HG03439 (cell line): Measurements from ENCODE around the gene SMAD7.

ENCODE experiments used
- ATAC-seq: cut with Tn5 transposase; IDR thresholded peaks from one replicate; pipeline ENCODE4 v1.9.1; 2021; ENCODE audit warnings: mild to moderate bottlenecking, moderate library complexity; ENCODE audit not compliant: unreplicated experiment

SMAD7 gene

GRCh38 chr18:48899558-48900174 lies 51.1 kb downstream of the SMAD7 start:
- ATAC-seq, result no peak

- no peak for ATAC-seq
Observed at GRCh38 chr18:48898521-48898920, 52.2 kb downstream of the SMAD7 start.

GRCh38 chr18:48897531-48897930 lies 53.2 kb downstream of the SMAD7 start:
- no peak for ATAC-seq

- no peak for ATAC-seq
Observed at GRCh38 chr18:48896875-48897511, 53.8 kb downstream of the SMAD7 start.

- ATAC-seq, result no peak
Observed at GRCh38 chr18:48896326-48896874, 54.4 kb downstream of the SMAD7 start.

GRCh38 chr18:48894799-48895346 lies 55.9 kb downstream of the SMAD7 start:
- ATAC-seq, result no peak

- no peak for ATAC-seq
Observed at GRCh38 chr18:48893608-48894600, 56.9 kb downstream of the SMAD7 start.

- no peak for ATAC-seq
Observed at GRCh38 chr18:48893061-48893607, 57.6 kb downstream of the SMAD7 start.

- no peak for ATAC-seq
Observed at GRCh38 chr18:48892146-48892855, 58.5 kb downstream of the SMAD7 start.

GRCh38 chr18:48891721-48892120 lies 59.0 kb downstream of the SMAD7 start:
- no peak for ATAC-seq

GRCh38 chr18:48889981-48890762 lies 60.6 kb downstream of the SMAD7 start:
- no peak for ATAC-seq

GRCh38 chr18:48889115-48889941 lies 61.4 kb downstream of the SMAD7 start:
- no peak for ATAC-seq

- ATAC-seq, result no peak
Observed at GRCh38 chr18:48888773-48889080, 62.0 kb downstream of the SMAD7 start.

- no peak for ATAC-seq
Observed at GRCh38 chr18:48887905-48888772, 62.6 kb downstream of the SMAD7 start.

GRCh38 chr18:48887294-48887904 lies 63.4 kb downstream of the SMAD7 start:
- ATAC-seq, result no peak

GRCh38 chr18:48886520-48887293 lies 64.1 kb downstream of the SMAD7 start:
- ATAC-seq, result no peak
